ENCODE data around the gene ZNF280D. TPM values are rescaled to one million over a fixed set of nuclear protein-coding genes. Genes with fewer than 3 reads are reported as not detected.
A peak's percentile ranks its signal among the peaks of the same experiment; 100 is the strongest.

ZNF280D gene
- total and polyA plus RNA-seq, 2 of the 13 experiments (the other 11 are each of a cell fraction or from before 2014, with no cell fraction given), result 7.1 to 11.9 TPM

DNA sequence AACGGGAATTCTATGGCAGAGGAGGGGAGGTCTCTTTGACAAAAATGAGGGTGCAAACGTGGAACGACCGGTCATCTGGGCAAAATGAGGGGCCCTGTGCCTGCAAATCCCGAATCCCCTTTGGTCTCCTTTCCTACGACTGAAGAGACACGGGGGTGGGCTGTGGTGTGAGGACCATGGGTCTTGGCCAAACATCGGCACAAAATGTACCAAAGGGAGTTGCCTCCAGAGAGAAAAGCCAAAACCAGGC is 498 bp downstream of the ZNF280D start (continued):
- TF ChIP-seq IKZF4 (CRISPR knock-in tag; IDR thresholded peaks at IDR 0.05; ENCODE audit: borderline replicate concordance, low read depth, not compliant biosample characterization), result peak; percentile 9
- peak; percentile 34 for TF ChIP-seq ZNF274 (CRISPR knock-in tag; IDR thresholded peaks at IDR 0.05)
- 0 out of 2 replicates have a peak, but pooled peaks have one; percentile 36 for TF ChIP-seq ZNF431 (CRISPR knock-in tag; IDR thresholded peaks at IDR 0.05; ENCODE audit: borderline replicate concordance, low read depth)
- no peak for TF ChIP-seq PTBP1 (IDR thresholded peaks at IDR 0.05; ENCODE audit: low read depth, low read length, poor library complexity, severe bottlenecking)
- TF ChIP-seq, protein P1, sequence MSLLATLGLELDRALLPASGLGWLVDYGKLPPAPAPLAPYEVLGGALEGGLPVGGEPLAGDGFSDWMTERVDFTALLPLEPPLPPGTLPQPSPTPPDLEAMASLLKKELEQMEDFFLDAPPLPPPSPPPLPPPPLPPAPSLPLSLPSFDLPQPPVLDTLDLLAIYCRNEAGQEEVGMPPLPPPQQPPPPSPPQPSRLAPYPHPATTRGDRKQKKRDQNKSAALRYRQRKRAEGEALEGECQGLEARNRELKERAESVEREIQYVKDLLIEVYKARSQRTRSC (CRISPR knock-in tag; IDR thresholded peaks at IDR 0.05; ENCODE audit: low read depth), result no peak
- no peak for TF ChIP-seq RCOR2 (CRISPR knock-in tag; IDR thresholded peaks at IDR 0.05)
- TF ChIP-seq, protein P2, sequence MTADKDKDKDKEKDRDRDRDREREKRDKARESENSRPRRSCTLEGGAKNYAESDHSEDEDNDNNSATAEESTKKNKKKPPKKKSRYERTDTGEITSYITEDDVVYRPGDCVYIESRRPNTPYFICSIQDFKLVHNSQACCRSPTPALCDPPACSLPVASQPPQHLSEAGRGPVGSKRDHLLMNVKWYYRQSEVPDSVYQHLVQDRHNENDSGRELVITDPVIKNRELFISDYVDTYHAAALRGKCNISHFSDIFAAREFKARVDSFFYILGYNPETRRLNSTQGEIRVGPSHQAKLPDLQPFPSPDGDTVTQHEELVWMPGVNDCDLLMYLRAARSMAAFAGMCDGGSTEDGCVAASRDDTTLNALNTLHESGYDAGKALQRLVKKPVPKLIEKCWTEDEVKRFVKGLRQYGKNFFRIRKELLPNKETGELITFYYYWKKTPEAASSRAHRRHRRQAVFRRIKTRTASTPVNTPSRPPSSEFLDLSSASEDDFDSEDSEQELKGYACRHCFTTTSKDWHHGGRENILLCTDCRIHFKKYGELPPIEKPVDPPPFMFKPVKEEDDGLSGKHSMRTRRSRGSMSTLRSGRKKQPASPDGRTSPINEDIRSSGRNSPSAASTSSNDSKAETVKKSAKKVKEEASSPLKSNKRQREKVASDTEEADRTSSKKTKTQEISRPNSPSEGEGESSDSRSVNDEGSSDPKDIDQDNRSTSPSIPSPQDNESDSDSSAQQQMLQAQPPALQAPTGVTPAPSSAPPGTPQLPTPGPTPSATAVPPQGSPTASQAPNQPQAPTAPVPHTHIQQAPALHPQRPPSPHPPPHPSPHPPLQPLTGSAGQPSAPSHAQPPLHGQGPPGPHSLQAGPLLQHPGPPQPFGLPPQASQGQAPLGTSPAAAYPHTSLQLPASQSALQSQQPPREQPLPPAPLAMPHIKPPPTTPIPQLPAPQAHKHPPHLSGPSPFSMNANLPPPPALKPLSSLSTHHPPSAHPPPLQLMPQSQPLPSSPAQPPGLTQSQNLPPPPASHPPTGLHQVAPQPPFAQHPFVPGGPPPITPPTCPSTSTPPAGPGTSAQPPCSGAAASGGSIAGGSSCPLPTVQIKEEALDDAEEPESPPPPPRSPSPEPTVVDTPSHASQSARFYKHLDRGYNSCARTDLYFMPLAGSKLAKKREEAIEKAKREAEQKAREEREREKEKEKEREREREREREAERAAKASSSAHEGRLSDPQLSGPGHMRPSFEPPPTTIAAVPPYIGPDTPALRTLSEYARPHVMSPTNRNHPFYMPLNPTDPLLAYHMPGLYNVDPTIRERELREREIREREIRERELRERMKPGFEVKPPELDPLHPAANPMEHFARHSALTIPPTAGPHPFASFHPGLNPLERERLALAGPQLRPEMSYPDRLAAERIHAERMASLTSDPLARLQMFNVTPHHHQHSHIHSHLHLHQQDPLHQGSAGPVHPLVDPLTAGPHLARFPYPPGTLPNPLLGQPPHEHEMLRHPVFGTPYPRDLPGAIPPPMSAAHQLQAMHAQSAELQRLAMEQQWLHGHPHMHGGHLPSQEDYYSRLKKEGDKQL (CRISPR knock-in tag; IDR thresholded peaks at IDR 0.05; ENCODE audit: low read depth), result no peak
- TF ChIP-seq, protein P3, sequence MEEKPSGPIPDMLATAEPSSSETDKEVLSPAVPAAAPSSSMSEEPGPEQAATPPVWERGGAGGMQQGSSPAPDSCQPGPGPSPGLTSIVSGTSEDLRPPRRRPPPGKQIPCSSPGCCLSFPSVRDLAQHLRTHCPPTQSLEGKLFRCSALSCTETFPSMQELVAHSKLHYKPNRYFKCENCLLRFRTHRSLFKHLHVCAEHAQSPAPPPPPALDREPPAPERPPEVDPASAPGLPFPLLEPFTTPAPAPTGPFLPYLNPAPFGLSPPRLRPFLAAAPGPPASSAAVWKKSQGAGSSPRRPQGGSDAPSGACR (CRISPR knock-in tag; IDR thresholded peaks at IDR 0.05), result no peak
- TF ChIP-seq KDM1A (CRISPR knock-in tag; IDR thresholded peaks at IDR 0.05), result no peak
- no peak for TF ChIP-seq PHF20 (CRISPR knock-in tag; IDR thresholded peaks at IDR 0.05)
